SIG-M5 treated with dmso at 0.1 percent for 504 hours (cell line): ENCODE results near the gene RUSC1.
A peak's percentile ranks its signal among the peaks of the same experiment; 100 is the strongest.

Source experiments
- DNase-seq: peaks from one replicate; lab custom pipeline; 2025; ENCODE audit not compliant: unreplicated experiment; lab: John Stamatoyannopoulos, UW

Gene RUSC1

DNA sequence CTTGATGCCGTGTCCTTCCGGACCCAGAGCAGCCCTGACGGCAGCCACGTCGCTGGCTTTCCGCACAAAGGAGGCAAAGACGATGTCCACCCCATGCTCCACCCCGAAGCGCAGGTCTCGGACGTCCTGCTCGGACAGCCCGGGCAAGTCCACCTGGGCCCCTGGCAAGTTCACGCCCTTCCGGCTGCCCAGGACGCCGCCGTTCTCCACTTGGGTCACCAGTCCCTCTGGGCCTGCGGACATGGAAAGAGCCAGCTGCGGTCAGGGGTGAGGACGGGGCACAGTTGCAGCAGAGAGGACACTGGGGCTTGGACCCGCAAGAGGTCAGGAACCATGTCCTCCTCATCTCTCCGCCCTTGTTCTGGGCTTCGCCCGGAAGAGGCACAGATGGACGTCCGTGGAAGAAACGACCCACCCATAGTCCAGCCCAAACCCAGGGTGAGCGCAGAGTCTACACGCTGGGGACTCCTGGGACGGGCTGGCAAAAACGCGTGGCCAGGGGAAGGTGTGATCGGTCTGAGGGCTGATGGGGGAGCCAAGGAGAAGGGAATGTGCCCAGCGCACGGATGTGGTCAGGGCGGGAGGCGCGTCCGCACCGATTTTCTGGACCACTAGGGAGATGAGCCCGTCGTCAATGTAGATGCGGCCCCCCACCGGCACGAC, 26.0 kb upstream of the RUSC1 start:
- DNase-seq = no peak

DNA sequence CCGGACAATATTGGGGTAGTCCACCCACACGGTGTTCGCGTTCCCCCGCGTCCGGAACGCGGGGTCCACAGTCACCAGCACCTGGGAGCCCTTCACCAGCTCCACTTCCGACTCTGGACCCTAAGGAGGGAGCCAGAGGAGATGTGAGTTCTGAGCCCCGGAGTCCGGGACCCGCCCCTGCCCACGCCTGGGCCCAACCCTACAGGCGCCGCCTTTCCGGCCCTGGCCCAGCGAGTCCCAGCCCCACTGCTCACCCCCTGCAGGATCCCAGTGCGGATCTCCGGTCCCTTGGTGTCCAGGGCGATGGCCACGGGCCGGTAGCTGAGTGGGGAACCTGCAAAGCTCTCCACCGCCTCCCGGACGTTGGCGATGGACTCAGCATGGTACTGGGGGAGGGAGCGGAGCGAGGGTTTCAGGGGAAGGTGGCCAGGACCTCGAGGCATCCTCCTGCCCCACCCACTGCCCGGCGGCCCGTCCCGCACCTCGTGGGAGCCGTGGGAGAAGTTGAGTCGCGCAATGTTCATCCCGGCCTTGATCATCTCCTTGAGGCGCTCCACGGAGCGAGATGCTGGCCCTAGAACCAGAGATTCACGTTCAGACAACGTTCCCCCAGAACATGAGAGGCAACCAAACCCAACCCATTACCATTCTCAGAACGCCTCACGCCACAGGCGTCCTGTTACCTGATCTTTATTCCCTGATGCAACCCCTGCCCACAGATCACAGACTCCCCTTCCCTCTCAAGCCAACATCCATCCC, 25.3 kb upstream of the RUSC1 start:
- DNase-seq = no peak

DNA sequence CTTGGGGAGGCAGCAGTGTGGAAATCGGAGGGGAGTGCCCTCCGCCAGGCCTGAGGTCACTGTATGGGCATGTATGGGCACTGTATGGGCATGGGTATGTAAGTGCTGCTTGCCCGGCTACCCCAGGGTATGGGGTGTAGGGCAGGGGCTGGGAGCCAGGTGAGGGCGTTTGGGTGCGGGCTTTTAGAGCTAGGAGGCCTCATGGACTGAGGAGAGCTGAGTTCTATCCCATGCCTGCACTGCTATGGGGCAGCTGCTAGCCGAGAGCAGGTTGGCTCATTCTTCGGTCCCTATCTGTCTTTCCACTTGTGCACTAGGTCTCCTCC, 24.8 kb upstream of the RUSC1 start:
- DNase-seq = no peak

DNA sequence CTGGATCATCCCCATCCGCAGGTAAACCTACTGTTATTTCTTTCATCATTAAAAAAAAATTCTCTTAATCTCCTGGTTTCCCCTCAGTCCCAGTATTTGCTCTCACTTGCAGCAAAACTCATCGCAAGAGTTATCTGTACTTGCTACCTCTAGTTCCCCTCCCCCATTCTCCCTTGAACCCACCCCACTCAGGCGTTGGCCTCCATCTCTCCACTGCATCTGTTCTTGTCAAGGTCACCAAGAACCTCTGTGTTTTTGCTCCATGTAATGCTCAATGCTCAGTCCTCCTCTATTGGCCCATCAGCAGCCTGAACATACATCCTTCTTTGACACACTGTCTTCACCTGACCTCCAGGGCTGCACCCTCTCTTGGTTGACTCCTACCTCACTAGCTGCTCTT, 24.0 kb upstream of the RUSC1 start:
- DNase-seq = no peak

DNA sequence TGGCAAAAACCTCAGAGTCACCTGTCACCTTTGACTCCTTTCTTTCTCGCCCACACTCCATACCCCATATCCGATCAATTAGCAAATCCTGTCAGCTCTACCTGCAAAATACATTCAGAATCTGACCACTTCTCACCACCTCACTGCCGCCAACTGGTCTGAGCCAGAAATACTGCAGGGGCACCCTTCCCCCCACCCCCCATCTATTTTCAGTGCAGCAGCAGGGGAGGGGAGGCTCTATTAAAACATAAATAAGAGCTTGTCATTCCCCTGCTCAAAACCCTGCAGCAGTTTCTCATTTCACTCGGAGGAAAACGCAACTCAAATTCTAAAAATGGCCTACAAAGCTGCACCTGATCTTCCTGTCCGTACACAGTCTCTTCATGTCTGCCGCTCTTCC, 23.3 kb upstream of the RUSC1 start:
- no peak for DNase-seq

DNA sequence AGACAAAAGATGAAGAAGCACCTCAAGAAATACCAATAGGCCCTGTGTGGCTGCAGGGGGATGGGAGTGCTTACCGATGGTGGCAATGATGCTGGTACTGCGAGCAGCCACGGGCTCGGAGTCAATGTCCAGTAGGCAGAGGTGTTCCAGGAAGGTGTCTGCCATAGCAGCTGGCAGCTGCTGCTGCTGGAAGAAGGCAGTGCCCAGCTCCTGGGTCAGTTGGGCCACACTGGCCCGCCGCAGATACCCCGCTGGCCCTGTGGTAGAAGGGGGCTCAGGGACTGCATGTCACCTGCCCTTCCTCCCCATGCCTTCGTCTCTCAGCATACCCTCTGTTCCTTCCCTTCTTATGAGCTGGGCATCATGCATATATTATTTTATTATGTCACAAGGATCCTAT, 20.7 kb upstream of the RUSC1 start:
- DNase-seq = no peak

DNA sequence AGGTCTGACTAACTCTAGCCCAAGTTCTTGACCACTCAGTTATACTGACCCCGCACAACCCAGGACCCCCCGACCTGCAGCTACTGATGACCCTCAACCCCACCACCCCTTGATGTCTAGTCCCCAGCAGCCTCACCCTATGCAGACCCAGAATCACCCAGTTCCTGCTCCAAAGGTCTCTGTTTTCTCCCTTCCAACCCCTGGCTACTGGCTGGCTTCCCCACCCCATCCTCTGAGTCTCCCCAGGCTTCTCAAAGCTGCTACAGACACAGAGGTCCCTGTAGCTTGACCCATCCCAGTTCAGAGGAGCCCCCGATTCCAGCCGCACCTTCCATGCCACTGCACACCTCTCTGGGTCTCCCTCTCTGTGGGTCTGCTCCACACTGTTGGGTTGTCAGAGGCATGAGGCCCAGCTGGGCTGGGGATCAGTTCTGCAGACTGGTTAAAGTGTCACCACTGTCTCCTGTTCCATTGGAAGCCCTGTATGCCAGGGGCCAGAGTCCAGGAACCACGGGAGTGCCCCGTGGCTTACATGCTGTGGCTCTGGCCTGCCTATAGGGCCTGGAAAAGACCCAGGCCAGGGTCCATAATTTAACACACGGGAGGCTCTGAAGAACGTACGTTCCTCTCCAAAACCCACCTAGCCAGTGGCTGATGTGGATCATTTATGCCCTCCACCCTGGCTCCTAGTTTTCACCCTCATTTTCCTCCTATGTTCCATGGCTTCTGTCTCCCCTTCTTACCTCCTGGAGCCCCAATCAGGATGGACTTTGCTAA, 20.0 kb upstream of the RUSC1 start:
- DNase-seq = no peak

DNA sequence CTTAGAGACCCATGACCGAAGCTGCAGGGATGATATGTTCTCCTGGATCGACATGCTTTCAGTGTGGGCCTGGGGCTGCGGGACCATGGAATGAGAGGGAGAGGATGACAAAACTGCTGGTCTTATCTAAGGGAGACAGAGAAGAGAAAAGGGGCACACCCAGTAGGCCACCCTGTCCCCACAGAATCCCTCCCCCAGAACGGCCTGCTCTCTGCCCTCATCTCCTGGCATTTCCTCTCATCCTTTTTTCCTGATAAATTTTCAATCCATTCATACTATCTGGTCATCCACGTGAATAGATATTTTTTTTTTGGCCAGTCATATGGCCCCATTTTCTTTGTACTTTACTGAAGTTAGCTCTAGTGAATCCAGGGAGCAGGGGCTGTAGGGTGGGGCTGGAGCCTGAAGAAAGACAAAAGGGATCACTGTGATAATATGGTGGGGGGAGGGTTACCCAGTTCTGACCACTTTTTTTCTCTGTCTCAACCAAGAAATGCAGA, 19.3 kb upstream of the RUSC1 start, which contains the start of gene PKLR:
PKLR (minus strand) TSS at position 97 of the 500 bp plus-strand sequence; CDS start at position 54, 43 bp downstream.
- no peak for DNase-seq

DNA sequence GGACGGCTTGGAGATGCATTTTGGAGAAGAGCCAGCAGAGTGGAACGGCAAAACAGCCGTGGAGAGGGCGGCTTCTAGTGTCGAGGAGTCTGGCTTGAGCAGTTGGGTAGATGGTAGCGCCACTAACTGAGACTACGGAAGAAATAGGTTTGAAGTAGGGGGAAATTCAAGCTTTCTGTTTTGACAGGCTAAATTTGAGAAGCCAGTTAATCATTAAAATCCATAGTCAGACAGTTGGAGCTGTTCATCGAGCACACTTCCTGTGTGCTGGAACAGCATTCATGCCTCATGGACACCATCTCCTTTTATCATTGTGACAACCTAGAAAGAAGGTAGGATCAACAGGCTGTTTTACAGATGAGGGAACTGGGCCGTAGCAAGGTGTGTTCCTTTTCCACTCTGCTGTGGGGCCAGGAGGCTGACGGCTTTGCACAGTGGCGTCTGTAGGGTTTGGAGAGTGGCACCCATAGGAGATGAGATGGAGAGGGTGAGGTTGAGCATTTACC, 16.1 kb upstream of the RUSC1 start:
- no peak for DNase-seq

DNA sequence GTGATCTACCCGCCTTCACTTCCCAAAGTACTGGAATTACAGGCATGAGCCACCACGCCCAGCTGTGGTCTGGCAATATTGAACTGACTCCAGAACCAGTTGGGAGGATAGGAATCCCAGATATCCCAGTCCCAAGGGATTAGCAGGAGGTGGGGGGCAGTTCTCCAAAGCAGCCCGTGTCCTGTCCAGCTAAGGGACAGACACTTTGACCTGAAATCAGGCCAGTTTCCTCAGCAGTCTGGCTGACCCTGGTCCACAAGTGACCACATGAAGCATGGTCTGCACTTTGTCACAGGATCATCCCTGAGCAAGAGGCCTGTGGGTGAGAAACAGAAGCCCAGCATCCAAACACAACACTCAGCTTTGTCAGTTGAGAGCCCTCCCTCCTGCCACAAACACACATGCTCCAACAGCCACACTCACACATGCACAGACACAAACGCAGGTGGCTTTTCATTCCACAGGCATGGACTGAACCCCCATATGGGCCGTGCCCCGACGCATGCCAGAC, 14.8 kb upstream of the RUSC1 start:
- DNase-seq = no peak

DNA sequence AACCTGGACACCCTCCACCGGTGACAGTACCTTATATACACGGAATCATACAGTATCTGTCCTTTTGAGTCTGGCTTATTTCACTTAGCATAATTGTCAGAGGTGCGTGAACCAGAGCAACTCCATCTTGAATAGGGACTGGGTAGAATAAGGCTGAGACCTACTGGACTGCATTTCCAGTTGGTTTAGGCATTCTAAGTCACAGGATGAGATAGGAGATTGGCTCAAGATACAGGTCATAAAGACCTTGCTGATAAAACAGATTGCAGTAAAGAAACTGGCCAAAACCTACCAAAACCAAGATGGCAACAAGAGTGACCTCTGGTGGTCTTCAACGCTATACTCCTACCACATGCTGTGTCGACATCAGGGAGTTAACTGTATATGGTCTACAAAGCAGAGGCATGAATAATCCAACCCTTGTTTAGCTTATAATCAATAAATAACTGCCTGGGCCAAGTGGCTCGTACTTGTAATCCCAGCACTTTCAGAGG, 13.4 kb upstream of the RUSC1 start:
- DNase-seq = peak; percentile 63

DNA sequence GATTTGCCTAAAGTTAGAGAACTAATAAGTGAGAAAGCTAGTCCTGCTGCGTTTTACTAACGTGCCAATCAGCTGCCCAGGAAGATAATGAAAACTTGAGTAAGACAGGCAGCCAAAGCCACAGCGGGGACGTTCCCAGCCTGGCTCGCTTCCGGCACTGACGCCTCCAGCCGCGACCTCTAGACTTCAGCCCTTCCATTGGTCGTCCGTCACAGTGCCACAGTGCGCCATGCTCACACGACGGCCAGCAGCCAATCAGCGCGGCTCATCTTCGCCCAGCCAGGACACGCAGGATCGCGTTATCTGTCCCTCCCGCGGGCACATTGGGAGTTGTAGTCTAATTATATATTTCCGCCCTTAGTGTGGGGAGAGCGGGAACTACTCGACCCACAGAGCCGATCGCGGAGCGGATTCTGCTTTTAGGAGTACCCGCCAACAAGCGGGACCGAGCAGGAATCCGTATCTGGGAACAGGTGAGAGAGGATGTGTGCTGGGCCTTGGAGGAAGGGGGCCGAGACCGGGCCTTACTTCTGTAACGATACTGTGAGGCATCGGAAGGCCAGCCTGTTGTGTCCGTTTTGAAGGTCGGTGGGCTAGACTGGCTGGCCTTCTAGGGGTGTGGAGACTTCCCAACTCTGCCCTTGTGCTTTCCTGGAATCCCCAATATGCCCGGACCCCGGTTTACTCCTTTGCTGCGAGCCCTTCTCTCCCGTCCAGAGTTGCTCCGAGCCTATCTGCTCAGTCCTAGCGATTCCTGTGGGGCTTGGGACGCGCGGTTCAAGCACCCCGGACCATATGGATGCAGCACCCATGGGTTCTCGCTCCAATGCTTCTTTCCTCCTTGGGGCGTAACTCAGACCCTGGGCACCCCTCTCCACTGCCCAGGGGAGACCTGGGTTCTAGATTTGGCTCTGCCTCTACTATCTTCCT, 11.9 kb upstream of the RUSC1 start, which contains the start of gene FDPS:
FDPS (plus strand) TSS at position 374 of the 930 bp plus-strand sequence. CDS start 924 bp downstream, outside the sequence.
- peak; percentile 100 for DNase-seq

DNA sequence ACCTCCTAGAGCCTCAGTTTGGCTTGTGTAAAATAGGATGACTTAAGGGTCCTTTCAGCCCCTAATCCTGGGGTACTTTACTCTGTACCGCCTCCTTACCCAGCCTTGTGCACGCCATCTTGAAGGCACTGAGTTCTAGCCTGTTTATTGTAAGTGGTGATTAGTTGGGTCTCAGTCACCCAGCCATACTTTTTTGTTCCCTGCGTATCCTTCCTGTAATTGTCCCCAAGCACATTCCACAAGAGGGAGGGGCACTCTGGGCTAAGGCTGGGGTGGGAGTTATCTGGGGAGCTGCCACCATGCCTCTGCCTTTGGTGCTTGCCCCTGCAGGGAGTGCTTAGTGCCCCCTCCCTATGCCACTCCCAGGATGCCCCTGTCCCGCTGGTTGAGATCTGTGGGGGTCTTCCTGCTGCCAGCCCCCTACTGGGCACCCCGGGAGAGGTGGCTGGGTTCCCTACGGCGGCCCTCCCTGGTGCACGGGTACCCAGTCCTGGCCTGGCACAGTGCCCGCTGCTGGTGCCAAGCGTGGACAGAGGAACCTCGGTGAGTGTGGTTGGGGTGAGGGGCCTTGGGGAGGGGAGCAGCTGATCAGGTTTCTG, 11.2 kb upstream of the RUSC1 start:
- peak; percentile 40 for DNase-seq

DNA sequence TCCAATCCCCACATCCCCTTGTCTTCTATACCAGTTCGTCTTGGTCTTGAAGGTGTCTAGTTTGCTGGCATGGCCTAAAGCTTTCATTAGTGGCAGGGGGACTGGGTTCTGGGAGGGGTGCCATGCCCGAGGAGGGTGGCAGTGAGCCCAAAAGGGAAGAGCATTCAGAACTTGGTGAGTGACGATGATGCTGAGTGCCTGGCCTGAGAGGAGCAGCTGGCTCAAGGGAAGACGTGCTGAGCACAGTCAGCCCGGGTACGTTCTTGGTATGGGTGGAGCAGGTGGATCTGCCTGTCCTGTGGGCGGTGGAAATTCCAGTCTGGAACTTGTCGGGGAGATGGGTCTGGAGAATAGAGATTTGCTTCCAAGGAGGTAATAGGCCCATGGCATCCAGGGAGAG, 7.4 kb upstream of the RUSC1 start:
- no peak for DNase-seq

DNA sequence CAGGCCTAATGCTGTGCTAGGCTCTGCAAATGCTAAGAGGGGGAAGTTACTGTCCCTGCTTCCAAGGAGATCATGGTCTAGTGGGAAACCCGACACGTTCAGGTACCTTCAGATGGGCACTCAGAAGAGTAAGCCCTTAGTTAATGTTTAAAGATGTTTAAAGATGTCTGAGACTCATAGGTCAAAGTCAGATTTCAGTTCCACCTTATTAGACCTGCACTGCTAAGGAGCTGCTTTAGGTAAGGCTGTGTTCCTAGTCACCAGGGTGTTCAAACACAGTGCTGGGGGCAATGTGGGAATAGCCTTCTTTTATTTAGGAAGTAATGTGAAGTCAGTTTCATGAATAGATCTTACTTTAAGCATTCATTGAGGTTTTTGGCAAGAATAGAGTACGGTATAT, 3.8 kb upstream of the RUSC1 start:
- DNase-seq = no peak

DNA sequence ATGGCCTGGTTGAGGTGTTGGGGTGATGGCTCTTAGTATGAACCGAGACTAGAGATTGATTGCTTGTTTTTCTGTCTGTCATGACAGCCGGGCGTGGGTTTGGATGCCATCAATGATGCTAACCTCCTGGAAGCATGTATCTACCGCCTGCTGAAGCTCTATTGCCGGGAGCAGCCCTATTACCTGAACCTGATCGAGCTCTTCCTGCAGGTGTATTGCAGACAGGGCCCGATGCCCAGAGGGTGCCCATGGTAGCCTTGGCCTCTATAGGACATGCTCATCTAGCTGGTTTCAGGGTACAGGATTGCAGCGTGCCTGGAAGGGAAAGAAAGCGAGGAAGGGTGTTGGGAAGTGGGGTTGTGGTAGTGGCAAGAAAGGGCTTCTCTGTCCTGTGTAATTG, 2.6 kb upstream of the RUSC1 start:
- no peak for DNase-seq

DNA sequence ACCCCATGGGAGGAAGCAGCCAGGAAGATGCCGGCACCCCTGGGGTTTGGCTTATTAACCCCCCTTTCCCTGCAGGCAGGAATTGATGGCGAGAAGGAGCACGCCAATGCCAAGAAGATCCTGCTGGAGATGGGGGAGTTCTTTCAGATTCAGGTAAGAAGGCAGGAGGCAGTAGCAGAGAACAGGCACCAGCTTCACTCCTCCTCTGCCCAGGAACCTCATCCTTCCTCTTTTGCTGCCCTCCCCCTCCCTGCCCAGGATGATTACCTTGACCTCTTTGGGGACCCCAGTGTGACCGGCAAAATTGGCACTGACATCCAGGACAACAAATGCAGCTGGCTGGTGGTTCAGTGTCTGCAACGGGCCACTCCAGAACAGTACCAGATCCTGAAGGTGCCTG, 1.2 kb upstream of the RUSC1 start:
- no peak for DNase-seq

DNA sequence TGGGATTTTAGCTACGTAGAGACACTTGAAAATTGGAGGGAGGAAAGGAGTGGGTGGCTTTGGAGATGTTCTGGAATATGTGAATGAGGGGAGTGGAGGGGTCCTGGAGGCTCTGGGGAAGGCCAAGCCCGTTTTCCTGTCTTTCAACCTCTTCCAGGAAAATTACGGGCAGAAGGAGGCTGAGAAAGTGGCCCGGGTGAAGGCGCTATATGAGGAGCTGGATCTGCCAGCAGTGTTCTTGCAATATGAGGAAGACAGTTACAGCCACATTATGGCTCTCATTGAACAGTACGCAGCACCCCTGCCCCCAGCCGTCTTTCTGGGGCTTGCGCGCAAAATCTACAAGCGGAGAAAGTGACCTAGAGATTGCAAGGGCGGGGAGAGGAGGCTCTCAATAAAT, 442 bp upstream of the RUSC1 start:
- DNase-seq = no peak

DNA sequence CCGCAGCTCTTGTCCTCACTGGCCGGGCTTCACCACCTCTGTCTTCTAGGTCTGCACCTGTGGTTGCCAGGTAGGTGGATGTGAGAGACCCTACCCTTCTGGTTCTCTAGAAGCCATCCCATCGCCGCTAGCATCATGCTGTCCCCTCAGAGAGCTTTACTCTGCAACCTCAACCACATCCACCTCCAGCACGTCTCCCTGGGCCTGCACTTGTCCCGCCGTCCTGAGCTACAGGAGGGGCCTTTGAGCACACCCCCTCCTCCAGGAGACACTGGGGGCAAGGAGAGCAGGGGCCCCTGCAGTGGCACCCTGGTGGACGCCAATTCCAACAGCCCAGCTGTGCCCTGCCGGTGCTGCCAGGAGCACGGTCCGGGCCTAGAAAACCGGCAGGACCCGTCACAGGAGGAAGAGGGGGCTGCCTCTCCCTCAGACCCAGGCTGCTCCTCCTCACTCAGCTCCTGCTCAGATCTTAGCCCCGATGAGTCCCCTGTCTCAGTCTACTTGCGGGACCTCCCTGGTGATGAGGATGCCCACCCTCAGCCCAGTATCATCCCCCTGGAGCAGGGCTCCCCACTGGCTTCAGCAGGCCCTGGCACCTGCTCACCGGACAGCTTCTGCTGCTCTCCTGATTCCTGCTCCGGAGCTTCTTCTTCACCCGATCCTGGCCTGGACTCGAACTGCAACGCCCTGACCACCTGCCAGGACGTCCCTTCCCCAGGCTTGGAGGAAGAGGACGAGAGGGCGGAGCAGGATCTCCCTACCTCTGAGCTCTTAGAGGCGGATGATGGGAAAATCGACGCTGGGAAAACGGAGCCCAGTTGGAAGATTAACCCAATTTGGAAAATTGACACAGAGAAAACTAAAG, 1.2 kb downstream of the RUSC1 start:
- no peak for DNase-seq
